ENCODE data around the gene CA10. TPM values are rescaled to one million over a fixed set of nuclear protein-coding genes. Genes with fewer than 3 reads are reported as not detected.

CA10 gene
- total RNA-seq, 2 experiments from 2014 or later = not detected

DNA sequence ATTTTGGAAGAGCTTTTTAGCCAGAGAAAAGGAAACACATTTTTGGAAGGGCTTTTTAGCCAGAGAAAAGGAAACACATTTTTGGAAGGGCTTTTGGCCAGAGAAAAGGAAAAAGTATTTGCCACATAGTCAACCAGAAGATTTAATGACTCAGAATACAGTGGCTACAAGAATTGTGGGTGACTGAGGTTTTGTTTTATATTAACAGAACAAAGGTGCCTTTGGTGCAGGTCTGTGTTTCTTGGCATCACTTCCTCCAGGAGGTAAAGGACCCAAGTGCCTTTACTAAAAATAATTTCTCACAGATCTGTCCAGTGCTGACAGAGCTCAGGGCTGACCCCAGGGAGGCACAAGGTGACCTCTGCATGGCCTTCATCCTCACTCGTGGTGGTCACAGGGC is 363.1 kb downstream of the CA10 start:
- DNase-seq = no peak
- H3K27ac Mint-ChIP-seq = no peak overlapping the region
- peaks cover 2% of the 10 kb centered on the region for H3K27me3 Mint-ChIP-seq (ENCODE audit: low read depth)
- ChIA-PET POLR2A (no interaction called here), CTCF (no interaction called here)
- no peaks in the 10 kb centered on the region for H3K4me1 Mint-ChIP-seq (ENCODE audit: low read depth)
- H3K36me3 Mint-ChIP-seq (ENCODE audit: low read depth) = no peaks in the 10 kb centered on the region
- H3K4me3 Mint-ChIP-seq = no peak overlapping the region
- no peak for ATAC-seq
- H3K9me3 Mint-ChIP-seq (ENCODE audit: insufficient read depth) = no peaks in the 10 kb centered on the region

- DNase-seq (no peak), ATAC-seq (no peak)
- Mint-ChIP-seq H3K27ac (no peak overlapping the region), H3K27me3 (ENCODE audit: low read depth) (peaks cover 2% of the 10 kb centered on the region), H3K9me3 (ENCODE audit: insufficient read depth) (no peaks in the 10 kb centered on the region), H3K4me3 (no peak overlapping the region), H3K4me1 (ENCODE audit: low read depth) (no peaks in the 10 kb centered on the region), H3K36me3 (ENCODE audit: low read depth) (no peaks in the 10 kb centered on the region)
- ChIA-PET POLR2A (no interaction called here), CTCF (no interaction called here)
Observed at GRCh38 chr17:51794466-51794865, 364.0 kb downstream of the CA10 start.

GRCh38 chr17:51793686-51794085 is 364.8 kb downstream of the CA10 start:
- Mint-ChIP-seq H3K36me3 (ENCODE audit: low read depth) (no peaks in the 10 kb centered on the region), H3K27ac (no peak overlapping the region), H3K4me1 (ENCODE audit: low read depth) (no peaks in the 10 kb centered on the region), H3K4me3 (no peak overlapping the region), H3K9me3 (ENCODE audit: insufficient read depth) (no peaks in the 10 kb centered on the region), H3K27me3 (ENCODE audit: low read depth) (peaks cover 2% of the 10 kb centered on the region)
- DNase-seq (no peak), ATAC-seq (no peak)
- ChIA-PET POLR2A (no interaction called here), CTCF (no interaction called here)

DNA sequence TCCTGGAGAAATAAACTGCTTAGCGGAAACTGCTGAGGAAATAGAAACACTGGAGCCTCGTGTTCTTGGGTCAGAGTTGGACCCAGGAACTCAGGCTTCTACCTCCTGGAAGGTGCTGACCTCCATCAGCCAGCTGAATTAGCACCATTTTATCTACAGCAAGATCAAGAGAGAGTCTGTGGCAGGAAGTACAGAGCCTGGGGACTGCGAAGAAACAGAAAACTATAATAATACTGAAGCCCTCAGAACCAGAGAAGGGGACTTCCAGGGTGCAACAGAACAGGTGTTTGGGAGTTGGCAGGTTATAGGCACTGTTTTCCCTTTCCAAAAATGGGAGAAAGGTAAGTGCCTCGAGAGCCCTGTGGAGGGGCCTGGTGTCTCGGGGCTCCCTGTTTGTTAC is 379.7 kb downstream of the CA10 start:
- DNase-seq (no peak), ATAC-seq (no peak)
- Mint-ChIP-seq H3K9me3 (ENCODE audit: insufficient read depth) (no peaks in the 10 kb centered on the region), H3K4me1 (ENCODE audit: low read depth) (no peaks in the 10 kb centered on the region), H3K36me3 (ENCODE audit: low read depth) (no peaks in the 10 kb centered on the region), H3K27me3 (ENCODE audit: low read depth) (peaks cover 6% of the 10 kb centered on the region), H3K27ac (no peak overlapping the region), H3K4me3 (no peak overlapping the region)
- ChIA-PET CTCF (no interaction called here), POLR2A (no interaction called here)

DNA sequence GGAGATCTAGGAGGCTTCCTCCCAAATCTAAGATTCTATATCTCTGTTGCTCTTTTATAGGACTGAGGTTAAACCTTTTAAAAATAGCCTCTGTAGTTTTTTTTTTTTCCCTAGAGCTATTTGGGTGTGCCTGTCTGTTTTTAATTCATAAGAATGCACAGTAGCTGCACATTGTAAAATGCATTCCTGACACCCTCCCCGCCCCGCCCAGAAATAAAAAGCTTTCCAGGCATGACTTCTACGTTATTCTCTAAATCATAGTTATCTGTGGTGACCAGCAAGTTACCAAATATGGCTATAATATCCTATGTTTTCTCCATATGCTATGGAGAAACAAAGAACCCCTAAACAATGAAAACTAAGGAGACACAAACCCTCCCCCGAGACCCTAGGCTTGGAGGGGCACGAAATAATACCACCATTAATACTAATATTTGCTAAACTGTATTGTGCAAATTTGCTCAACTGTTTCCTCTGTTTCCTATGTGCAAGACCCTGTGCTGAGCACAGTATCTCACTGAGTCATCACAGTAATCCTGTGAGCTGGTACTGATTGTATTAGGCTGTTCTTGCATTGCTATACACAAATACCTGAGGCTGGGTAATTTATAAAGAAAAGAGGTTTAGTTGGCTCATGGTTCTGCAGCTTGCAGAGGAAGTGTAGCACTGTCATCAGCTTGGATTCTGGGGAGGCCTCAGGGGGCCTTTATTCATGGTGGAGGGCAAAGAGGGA is 388.3 kb downstream of the CA10 start:
- H3K4me3 Mint-ChIP-seq = no peak overlapping the region
- no peak for ATAC-seq
- no peaks in the 10 kb centered on the region for H3K9me3 Mint-ChIP-seq (ENCODE audit: insufficient read depth)
- no peaks in the 10 kb centered on the region for H3K36me3 Mint-ChIP-seq (ENCODE audit: low read depth)
- H3K27me3 Mint-ChIP-seq (ENCODE audit: low read depth) = no peaks in the 10 kb centered on the region
- no peak overlapping the region for H3K27ac Mint-ChIP-seq
- no peaks in the 10 kb centered on the region for H3K4me1 Mint-ChIP-seq (ENCODE audit: low read depth)
- no peak for DNase-seq
- ChIA-PET CTCF (no interaction called here), POLR2A (no interaction called here)

GRCh38 chr17:51769231-51769630 is 389.3 kb downstream of the CA10 start:
- H3K36me3 Mint-ChIP-seq (ENCODE audit: low read depth) = no peaks in the 10 kb centered on the region
- H3K4me1 Mint-ChIP-seq (ENCODE audit: low read depth) = no peaks in the 10 kb centered on the region
- H3K4me3 Mint-ChIP-seq = no peak overlapping the region
- H3K27ac Mint-ChIP-seq = no peak overlapping the region
- ATAC-seq (no peak), DNase-seq (no peak)
- no peaks in the 10 kb centered on the region for H3K9me3 Mint-ChIP-seq (ENCODE audit: insufficient read depth)
- CTCF ChIA-PET = no interaction called here
- POLR2A ChIA-PET = no interaction called here
- H3K27me3 Mint-ChIP-seq (ENCODE audit: low read depth) = no peaks in the 10 kb centered on the region

- no peak overlapping the region for H3K27ac Mint-ChIP-seq
- H3K4me1 Mint-ChIP-seq (ENCODE audit: low read depth) = no peaks in the 10 kb centered on the region
- ChIA-PET CTCF (no interaction called here), POLR2A (no interaction called here)
- ATAC-seq = no peak
- no peaks in the 10 kb centered on the region for H3K27me3 Mint-ChIP-seq (ENCODE audit: low read depth)
- H3K9me3 Mint-ChIP-seq (ENCODE audit: insufficient read depth) = no peaks in the 10 kb centered on the region
- no peak for DNase-seq
- H3K4me3 Mint-ChIP-seq = no peak overlapping the region
- no peaks in the 10 kb centered on the region for H3K36me3 Mint-ChIP-seq (ENCODE audit: low read depth)
Observed at GRCh38 chr17:51768706-51769105, 389.8 kb downstream of the CA10 start.

DNA sequence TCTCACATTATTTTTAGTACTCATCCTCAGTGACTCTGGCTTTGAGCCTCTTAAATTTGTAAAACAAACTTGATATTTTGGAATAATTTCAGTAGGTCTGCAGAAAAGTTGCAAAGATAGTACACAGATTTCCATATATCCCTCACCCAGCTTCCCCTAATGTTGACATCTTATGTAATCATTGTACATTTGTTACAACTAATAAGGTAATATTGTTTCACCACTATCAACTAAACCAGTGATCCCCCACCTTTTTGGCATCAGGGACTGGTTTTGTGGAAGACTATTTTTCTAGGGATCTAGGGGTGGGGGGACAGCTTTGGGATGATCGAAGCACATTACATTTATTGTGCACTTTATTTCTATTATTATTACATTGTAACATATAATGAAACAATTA is 391.2 kb downstream of the CA10 start:
- POLR2A ChIA-PET = no interaction called here
- Mint-ChIP-seq H3K4me1 (ENCODE audit: low read depth) (no peaks in the 10 kb centered on the region), H3K9me3 (ENCODE audit: insufficient read depth) (no peaks in the 10 kb centered on the region), H3K36me3 (ENCODE audit: low read depth) (no peaks in the 10 kb centered on the region), H3K4me3 (no peak overlapping the region), H3K27me3 (ENCODE audit: low read depth) (peaks cover 4% of the 10 kb centered on the region), H3K27ac (no peak overlapping the region)
- CTCF ChIA-PET = interaction anchor here (0.9 kb wide), 1 partner anchor 531 kb away, joined by 3 read pairs; no protein-coding TSS in a partner anchor
- no peak for ATAC-seq
- DNase-seq = no peak

DNA sequence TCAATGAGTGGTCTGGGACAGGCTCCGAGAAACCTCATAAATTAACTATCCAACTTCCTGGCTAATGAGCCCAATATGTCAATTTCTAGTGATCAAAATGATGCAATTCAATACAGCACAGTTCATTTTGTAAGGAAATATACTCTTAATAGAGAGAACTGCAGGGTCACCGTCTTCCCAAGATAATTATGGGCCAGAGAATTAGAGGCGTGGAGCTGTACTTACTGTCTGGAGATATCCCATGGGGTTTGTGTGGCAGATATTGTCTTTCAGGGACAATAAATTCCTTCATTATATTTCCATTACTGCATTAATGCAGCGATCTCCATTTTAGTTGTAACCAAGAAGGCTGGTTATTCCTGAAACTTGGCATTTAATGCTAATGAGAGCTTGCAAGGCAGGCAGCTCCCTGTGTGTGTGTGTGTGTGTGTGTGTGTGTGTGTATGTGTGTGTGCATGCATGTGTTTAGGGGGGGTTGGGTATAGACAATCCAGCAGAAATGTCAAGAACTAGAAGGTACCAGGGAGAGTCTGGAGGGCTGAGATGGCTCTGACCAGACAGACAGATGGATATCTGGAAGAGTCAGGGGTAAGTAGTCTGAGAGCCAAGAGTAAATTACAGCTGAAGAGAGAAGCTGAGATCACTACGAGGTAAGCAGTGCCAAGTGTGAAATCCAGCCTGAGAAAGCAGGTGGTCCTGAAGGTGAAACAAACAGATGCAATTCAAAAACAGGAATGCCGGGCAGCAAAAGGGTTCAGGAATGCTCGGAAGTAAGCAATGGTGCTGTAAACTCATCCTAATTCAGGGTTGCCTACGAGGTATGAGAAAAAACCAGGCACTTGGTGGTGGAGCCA is 393.0 kb downstream of the CA10 start:
- POLR2A ChIA-PET = no interaction called here
- CTCF ChIA-PET = interaction anchor here (1.0 to 2.0 kb wide), 5 partner anchors 11 to 394 kb away, joined by 5 to 21 read pairs (median 9); no protein-coding TSS in a partner anchor
- DNase-seq (no peak), ATAC-seq (no peak)
- Mint-ChIP-seq H3K9me3 (ENCODE audit: insufficient read depth) (no peaks in the 10 kb centered on the region), H3K27ac (no peak overlapping the region), H3K4me1 (ENCODE audit: low read depth) (no peaks in the 10 kb centered on the region), H3K27me3 (ENCODE audit: low read depth) (peaks cover 4% of the 10 kb centered on the region), H3K4me3 (no peak overlapping the region), H3K36me3 (ENCODE audit: low read depth) (no peaks in the 10 kb centered on the region)

- ChIA-PET POLR2A (no interaction called here), CTCF (interaction anchor here (1.0 to 2.0 kb wide), 6 partner anchors 10 to 393 kb away, joined by 3 to 21 read pairs (median 8); no protein-coding TSS in a partner anchor)
- DNase-seq (peak; percentile 55), ATAC-seq (peak; percentile 76)
- Mint-ChIP-seq H3K9me3 (ENCODE audit: insufficient read depth) (no peaks in the 10 kb centered on the region), H3K27me3 (ENCODE audit: low read depth) (peaks cover 4% of the 10 kb centered on the region), H3K36me3 (ENCODE audit: low read depth) (no peaks in the 10 kb centered on the region), H3K4me1 (ENCODE audit: low read depth) (no peaks in the 10 kb centered on the region), H3K27ac (no peak overlapping the region), H3K4me3 (no peak overlapping the region)
Observed at GRCh38 chr17:51764387-51764971, 394.0 kb downstream of the CA10 start.

DNA sequence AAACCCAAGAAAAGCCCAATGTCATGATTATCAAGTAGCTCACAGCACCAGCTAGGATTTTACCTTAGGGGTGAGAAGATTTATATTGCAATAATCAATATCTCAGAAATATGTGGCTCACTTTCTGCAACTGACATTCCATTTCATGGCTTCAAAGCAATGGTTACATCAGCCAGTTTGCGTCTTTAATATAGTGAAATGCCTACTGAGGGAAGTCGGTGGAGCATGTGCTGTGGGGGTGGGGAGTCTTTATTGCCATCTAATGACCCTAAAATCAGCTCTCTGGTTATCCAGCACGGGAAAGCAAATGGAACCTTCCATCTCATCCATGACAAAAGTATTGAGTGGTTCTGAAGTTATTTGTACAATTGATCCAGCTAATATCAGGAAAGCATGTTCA is 395.5 kb downstream of the CA10 start:
- Mint-ChIP-seq H3K27me3 (ENCODE audit: low read depth) (peaks cover 4% of the 10 kb centered on the region), H3K4me1 (ENCODE audit: low read depth) (no peaks in the 10 kb centered on the region), H3K9me3 (ENCODE audit: insufficient read depth) (no peaks in the 10 kb centered on the region), H3K27ac (no peak overlapping the region), H3K36me3 (ENCODE audit: low read depth) (no peaks in the 10 kb centered on the region), H3K4me3 (no peak overlapping the region)
- no peak for DNase-seq
- ChIA-PET POLR2A (no interaction called here), CTCF (interaction anchor here (1.0 kb wide), 1 partner anchor 15 kb away, joined by 5 read pairs; no protein-coding TSS in a partner anchor)
- no peak for ATAC-seq

GRCh38 chr17:51761105-51761504 is 397.4 kb downstream of the CA10 start:
- DNase-seq (no peak), ATAC-seq (no peak)
- no peaks in the 10 kb centered on the region for H3K4me1 Mint-ChIP-seq (ENCODE audit: low read depth)
- no peaks in the 10 kb centered on the region for H3K9me3 Mint-ChIP-seq (ENCODE audit: insufficient read depth)
- H3K4me3 Mint-ChIP-seq = no peak overlapping the region
- POLR2A ChIA-PET = no interaction called here
- H3K27ac Mint-ChIP-seq = no peak overlapping the region
- peaks cover 4% of the 10 kb centered on the region for H3K27me3 Mint-ChIP-seq (ENCODE audit: low read depth)
- CTCF ChIA-PET = no interaction called here
- H3K36me3 Mint-ChIP-seq (ENCODE audit: low read depth) = no peaks in the 10 kb centered on the region
